ENCODE data around the gene GPBP1.

GRCh38 chr5:57177479-57178156 is 3.8 kb downstream of the GPBP1 start:
- TF ChIP-seq POLR2A (IDR thresholded peaks at IDR 0.05): no peak
- TF ChIP-seq CTCF (IDR thresholded peaks at IDR 0.05): no peak
